Activated T-cell treated with anti-CD3 and anti-CD28 coated beads, Interleukin-2, amount 50 U/mL, for 48 hours (primary cell): Measurements from ENCODE around the gene CYP26A1.
A peak's percentile ranks its signal among the peaks of the same experiment; 100 is the strongest.

Experiments used
- DNase-seq, 2 experiments: peaks; one replicate each; pipeline ENCODE4 v3.0.0-alpha.2; 2020

CYP26A1 gene, protein sequence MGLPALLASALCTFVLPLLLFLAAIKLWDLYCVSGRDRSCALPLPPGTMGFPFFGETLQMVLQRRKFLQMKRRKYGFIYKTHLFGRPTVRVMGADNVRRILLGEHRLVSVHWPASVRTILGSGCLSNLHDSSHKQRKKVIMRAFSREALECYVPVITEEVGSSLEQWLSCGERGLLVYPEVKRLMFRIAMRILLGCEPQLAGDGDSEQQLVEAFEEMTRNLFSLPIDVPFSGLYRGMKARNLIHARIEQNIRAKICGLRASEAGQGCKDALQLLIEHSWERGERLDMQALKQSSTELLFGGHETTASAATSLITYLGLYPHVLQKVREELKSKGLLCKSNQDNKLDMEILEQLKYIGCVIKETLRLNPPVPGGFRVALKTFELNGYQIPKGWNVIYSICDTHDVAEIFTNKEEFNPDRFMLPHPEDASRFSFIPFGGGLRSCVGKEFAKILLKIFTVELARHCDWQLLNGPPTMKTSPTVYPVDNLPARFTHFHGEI

DNA sequence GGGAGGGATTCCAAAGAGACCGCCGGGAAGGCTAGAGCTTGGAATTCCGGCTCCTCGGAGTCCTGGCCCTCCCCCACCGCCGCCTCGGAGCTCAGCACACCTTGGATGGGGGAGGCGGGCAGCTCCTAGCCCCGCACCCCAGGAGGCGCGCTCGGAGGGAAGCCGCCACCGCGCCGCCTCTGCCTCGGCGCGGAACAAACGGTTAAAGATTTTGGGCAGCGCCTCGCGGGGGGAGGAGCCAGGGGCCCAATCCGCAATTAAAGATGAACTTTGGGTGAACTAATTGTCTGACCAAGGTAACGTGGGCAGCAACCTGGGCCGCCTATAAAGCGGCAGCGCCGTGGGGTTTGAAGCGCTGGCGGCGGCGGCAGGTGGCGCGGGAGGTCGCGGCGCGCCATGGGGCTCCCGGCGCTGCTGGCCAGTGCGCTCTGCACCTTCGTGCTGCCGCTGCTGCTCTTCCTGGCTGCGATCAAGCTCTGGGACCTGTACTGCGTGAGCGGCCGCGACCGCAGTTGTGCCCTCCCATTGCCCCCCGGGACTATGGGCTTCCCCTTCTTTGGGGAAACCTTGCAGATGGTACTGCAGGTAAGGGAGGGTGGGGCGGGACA, at the start of gene CYP26A1:
Gene CYP26A1, plus strand, starts transcription at position 355 of the 608 bp plus-strand sequence. Its CDS starts 42 bp downstream, at position 397.
- peak; percentile 36 to 47 for DNase-seq

GRCh38 chr10:93026072-93026471, 47.6 kb upstream of the CYP26A1 start:
- no peak for DNase-seq

GRCh38 chr10:93027508-93027907, 46.2 kb upstream of the CYP26A1 start:
- DNase-seq = no peak

DNA sequence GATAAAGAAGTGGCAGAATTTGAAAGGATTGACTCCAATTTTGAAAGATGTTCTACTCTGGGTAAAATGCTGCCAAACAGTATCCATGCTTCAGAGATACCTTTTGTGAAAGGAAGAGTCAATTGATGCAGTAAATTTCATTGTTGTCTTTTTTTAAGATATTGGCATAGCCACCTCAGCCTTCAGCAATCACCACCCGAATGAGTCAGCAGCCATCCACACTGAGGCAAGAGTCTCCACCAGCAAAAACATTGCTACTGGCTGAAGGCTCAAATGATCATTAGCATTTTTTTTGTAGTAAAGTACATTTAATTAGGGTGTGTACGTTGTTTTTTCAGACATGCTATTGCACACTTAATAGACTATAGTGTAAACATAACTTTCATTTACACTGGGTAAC, 44.8 kb upstream of the CYP26A1 start:
- no peak for DNase-seq

DNA sequence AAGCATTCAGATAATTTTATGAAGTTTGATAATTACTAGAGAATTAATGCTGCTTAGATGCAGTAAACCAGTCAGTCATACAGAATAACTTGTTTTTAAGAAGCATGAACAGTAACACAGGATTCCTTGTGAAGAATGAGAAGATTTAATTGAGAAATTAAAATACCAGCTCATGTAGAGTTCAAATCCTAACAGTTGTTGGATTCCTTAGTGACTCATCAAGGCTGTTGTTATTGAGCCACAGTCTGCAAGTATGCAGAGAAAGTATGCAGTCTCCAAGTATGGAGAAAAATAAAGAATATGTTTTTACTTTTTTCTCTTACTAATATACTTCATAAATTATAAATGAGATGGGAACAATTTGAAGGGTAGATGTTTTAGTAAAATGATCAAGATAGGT, 43.3 kb upstream of the CYP26A1 start:
- DNase-seq = no peak

DNA sequence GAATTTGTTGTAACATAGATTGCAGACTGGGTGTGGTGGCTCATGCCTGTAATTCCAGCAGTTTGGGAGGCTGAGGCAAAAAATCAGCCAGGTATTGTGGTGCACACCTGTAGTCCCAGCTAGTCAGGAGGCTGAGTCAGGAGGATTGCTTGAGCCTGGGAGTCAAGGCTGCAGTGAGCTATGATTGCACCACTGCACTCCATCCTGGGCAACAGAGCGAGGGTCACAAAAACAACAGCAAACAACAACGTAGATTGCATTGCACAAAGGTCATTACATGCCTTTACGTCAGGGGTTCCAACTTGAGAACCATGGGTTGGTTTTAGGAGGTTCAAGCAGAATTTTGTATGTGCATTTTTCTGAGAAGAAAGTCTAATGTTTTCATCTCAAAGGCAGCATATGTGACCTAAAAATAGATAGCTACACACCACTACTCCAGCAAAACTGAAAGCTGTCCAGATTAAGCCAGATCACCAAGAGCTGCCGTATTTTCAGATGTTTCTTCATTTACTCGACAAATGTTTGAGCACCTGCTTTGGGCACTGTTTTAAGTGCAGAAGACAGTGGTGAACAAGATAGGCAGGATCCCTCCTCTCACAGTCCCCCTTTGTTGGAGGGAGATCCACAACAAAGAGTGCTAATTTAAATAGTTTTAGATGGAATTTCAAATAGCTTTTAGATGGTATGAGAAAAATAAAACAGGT, 41.4 kb upstream of the CYP26A1 start:
- DNase-seq = no peak

GRCh38 chr10:93032809-93033137, 40.9 kb upstream of the CYP26A1 start:
- no peak for DNase-seq

DNA sequence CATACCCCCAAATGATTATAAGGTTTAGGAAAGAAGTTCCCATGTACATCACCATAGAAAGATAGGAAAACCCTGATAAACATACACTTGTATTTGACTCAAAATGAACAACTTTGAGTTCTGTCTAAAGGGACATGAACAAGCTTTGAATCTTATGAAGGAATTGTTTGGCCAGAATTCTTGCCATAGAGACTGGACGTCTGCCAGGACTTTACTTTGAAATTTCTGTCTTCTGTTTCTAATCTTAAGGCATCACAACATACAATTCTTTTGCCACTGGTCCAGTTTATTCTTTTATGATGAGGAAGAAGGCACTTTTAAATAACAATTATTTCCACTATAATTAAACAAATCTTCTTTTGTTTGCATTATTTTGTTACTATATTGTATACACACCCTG, 39.3 kb upstream of the CYP26A1 start:
- no peak for DNase-seq

- no peak for DNase-seq
These were observed 34.6 kb upstream of the CYP26A1 start for GRCh38 chr10:93039110-93039509.

DNA sequence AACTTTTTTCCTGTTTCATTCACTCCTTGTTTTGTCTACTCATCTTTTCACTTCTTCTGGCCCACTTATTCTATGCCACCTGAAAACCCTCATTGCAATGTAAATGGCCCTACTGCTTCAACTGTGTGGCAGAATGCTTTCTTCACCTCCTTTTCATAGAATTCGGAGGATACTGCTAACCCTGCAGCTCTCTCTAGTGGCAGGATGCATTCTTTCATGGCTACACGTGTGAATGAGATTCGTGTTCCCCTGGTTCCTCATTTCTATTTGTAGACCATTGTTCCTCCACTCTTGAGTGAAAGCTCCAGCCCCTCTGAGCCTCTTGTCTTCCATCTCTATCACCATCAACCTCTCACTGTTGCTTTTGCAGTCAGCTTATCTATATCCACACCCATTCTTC, 34.0 kb upstream of the CYP26A1 start:
- no peak for DNase-seq

- no peak for DNase-seq
These were observed 19.2 kb upstream of the CYP26A1 start for GRCh38 chr10:93054486-93054885.

DNA sequence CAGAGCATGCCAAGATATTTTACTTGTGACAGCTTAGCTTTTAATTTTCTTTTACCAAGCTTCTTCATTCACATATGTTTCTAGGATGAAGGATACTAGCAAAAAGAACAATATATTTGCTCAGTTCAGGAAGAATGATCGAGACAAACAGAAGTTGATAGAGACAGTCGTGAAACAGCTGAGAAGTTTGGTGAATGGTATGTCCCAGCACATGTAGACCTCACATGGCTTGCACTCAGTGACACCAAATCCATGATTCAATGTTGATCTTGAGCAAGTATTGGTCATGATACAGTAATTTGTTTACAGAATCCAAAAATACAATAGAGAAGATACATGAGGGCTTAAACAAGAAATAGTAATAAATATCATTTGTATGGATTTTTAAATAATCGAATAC, 15.6 kb upstream of the CYP26A1 start:
- no peak for DNase-seq

DNA sequence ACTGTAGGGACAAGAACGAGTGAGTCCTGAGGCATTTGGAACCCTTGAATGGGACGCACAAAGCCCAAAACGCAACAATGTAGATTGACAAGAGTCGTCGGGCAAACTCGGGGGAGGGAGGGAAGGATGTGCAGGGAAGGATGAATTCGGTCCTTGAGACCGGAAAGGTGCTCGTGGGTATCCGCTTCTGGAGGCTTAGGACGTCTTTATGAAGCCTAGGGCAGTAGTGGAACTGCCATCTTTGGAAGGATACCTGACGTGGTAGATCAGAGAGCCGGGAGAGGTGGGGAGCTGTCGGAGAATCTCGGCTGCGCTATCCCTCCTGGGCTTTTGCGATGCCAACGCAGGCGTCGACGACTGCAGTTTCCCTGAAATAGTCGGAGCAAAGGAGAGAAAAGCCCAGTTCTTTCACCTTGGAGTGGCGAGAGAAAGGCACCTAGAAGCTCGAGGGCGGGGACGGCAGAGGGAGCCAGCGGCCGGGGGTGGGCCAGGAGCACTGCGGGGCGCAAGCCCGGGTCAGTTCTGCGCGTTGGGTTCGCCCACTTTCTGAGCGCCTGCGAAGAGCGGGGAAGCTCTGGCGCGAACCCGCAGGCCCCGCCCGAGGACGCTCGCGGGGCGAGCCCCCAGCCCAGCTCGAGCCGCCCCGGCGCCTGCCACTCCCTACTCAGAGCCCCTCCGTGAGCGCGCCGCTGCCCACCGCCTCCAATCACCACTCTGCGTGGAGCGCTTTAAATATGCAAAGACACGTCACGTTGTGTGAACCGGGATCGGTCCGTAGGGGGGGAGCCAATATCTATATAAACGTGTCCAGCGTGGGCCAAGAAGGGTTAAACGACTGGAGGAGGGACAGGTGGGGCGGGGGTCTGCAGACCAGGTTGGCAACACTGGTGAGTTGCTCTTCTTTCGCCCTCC, 13.5 kb upstream of the CYP26A1 start, which contains the start of gene CYP26C1:
Gene CYP26C1, plus strand, starts transcription at position 824 of the 912 bp plus-strand sequence. CDS start 466 bp downstream, outside the sequence.
- peak in 1 of 2 experiments; percentile 20 for DNase-seq

DNA sequence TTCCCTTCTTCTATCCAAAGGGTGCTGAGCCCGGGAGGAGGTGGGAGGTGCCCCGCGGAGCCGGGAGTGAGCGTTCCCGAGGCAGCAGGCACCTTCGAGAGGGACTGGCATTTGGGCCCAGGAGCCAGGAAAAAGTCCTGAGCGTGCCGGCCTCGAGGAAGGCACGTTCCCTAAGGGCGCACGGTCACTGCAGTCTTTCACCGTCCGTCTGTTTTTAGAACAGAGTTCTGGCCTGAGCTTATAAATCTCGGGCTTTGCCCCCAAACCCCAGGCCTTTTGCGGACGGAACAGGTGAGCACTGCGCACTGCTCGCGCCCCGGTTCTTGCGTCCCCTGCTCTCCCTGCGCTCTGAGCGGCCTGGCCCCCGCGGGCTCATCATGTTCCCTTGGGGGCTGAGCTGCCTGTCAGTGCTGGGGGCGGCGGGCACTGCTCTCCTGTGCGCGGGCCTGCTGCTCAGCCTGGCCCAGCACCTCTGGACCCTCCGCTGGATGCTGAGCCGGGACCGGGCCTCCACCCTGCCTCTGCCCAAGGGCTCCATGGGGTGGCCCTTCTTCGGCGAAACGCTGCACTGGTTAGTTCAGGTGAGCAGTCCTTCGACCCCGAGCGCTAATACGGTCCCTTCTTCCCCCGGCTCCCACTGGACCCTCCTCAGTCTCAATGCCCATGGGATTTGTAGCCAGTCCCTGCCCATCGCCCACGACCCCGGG, 12.7 kb upstream of the CYP26A1 start:
- no peak for DNase-seq

DNA sequence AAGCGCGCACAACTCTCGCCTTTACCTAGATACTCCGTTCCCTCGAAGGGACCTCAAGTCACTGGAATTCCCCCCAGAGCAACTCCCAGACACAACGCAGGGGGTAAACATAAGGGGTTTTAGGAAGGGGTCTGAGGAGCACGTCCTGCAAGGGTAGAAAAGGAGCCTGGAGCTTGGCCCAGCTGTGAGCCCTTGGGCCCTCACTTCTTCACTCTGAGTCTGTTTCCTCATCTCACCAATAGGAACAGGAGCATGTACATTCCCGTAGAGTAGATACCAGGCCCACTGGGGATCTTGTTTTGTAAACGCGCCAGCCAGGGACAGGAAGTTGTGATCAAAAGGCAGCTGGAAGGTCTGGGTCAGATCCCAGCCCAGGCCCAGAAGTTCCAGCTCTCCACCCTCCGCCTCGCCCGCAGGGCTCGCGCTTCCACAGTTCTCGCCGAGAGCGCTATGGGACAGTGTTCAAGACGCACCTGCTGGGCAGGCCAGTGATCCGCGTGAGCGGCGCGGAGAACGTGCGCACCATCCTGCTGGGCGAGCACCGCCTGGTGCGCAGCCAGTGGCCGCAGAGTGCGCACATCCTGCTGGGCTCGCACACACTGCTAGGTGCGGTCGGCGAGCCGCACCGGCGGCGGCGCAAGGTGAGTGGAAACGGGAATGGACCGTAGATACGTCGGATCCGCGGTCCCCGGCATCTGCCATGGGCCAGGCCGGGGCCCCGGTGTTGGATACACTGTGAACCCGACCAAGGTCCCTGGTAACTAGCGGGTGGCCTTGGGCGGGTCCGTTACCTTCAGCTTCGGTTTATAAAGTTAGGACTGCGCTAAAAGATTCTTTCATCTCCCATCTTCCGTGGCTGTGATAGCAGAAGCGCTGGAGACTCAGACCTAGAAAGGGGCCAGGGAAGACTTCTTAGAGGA, 11.8 kb upstream of the CYP26A1 start:
- peak; percentile 48 to 55 for DNase-seq

- peak; percentile 69 to 77 for DNase-seq
These were observed 11.1 kb upstream of the CYP26A1 start for GRCh38 chr10:93062514-93063143.

DNA sequence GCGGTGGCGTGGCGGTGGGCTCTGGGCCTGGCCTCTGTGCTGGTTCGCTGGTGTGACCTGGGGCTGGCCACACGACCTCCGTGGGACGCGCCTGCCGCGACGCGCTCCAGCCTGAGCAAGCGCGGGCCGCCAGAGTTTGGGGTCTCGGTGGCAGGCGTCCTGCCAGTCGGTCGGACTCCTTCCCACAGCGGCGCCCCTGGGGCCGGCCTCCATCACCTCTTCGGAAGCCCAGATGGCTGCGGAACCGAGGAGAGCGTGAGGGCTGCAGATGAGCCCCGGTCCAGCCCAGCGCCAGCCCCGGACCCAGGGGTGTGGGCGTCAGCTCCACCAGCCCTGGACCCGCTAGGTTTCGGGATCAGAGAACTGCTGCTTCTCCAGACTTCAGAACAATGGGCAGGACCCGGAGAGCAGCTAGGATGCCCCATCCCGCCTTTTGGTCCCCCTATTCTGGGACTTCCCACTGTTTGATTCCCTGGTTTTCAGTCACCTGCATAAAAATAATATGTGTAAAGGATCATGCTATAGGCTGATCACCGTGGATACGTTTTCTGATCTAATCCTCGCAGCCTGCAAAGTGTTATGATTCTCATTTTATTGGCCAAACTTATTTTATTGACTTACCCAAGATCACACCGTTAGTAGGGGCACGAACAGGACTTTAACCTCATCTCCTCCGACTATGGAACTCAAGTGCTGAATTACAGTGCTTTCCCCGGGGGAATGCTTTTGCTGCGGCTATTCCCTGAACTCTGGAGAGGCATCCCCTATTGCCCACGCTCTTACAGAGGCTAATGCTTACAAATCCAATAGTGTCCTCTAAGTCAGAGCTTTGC, 10.3 kb upstream of the CYP26A1 start:
- no peak for DNase-seq

DNA sequence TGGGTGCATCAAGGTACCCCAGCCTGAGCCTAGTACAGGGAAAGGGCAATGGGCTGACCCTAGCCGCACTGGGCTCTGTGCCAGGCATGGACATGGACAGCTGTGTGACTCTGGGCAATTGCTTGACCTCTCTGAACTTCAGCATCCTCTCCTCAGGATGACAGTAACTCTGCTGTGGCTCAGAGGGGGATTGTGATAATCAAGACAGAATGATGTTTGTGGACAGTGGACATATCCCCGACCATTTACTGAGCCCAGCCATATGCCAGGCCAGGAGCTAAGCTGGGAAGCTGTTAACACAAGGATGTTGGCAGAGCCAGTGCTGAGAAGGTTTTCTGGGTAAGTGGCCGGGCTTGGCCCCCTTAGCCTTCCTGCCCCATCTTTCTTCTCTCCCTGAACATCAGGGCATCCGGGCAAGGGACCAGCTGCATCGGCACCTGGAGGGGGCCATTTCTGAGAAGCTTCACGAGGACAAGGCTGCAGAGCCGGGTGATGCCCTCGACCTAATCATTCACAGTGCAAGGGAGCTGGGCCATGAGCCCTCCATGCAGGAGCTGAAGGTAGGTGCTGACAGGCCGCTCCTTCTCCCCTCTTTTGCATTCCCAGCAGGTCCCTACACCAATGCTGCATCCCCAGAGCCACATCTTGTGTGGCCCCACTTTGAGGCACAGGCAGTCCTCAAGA, 9.6 kb upstream of the CYP26A1 start:
- peak in 1 of 2 experiments; percentile 17 for DNase-seq
